K562 (cell line): ENCODE data around the gene PGBD1. TPM values are rescaled to one million over a fixed set of nuclear protein-coding genes. Genes with fewer than 3 reads are reported as not detected.

Source experiments
- CCNT2 ChIP-seq: IDR thresholded peaks from 2 replicates; pipeline ENCODE4 v1.6.1; 2011; ENCODE audit warnings: borderline replicate concordance, low read depth, mild to moderate bottlenecking, moderate library complexity, mixed read lengths, low read length; ENCODE audit not compliant: insufficient read length; ENCODE audit errors: extremely low read depth
- CHD7 ChIP-seq: fragments of 200-600 bp; sonication (generic); IDR thresholded peaks from one replicate; pipeline ENCODE4 v1.6.1; 2012; ENCODE audit warnings: mild to moderate bottlenecking, low read depth, low read length, inconsistent platforms
- CREB3 ChIP-seq: fragments of 450-650 bp; conservative IDR thresholded peaks from 2 replicates; pipeline ENCODE4 v1.6.1; 2016; ENCODE audit warnings: missing genetic modification characterization, low read depth, mild to moderate bottlenecking, missing compliant biosample characterization, moderate library complexity
- DIDO1 ChIP-seq: fragments of 450-650 bp; IDR thresholded peaks from 2 replicates; pipeline ENCODE4 v1.6.1; 2016; ENCODE audit warnings: low read depth, missing biosample characterization, missing genetic modification characterization
- NFRKB ChIP-seq: fragments of 450-650 bp; IDR thresholded peaks from 2 replicates; pipeline ENCODE4 v1.6.1; 2016; ENCODE audit warnings: low read depth
- SRF ChIP-seq, 2 experiments: fragments of 250-450, 450-650 bp in 1 of 2; sonication (Bioruptor Pico) in 1 of 2; sonication (generic) in 1 of 2; formaldehyde crosslinking; IDR thresholded peaks; 2 replicates each; pipeline versions ENCODE4 v1.5.0 to v1.5.1; 2020 to 2022; ENCODE audit warnings: mild to moderate bottlenecking in 1 of 2, missing genetic modification reagents in 1 of 2
- polyA plus RNA-seq, 8 experiments: library from polyadenylated mRNA; depleted of rRNA in 4 of 8; stranded (reverse) in 5 of 8; unstranded in 3 of 8; fragments of >200 nt; fragmentation: Nextera tagmentation in 2 of 8; fragmentation: Illumina TruSeq in 1 of 8; extraction: Ambion mirVana in 2 of 8; extraction: Trizol in 1 of 8; gene quantifications; 2 replicates each; pipeline versions ENCODE4 v1.2.1 to v1.2.3, GENCODE V29; 2011 to 2014; ENCODE audit warnings: inconsistent platforms in 1 of 8, missing spikeins in 1 of 8
- total RNA-seq, 7 experiments: library from RNA; depleted of rRNA in 6 of 7; stranded (reverse); fragments of >200 nt in 6 of 7; fragmentation: Illumina TruSeq in 2 of 7; extraction: Trizol in 2 of 7; gene quantifications; 2 replicates each; pipeline versions ENCODE4 v1.2.1 to v1.2.3, GENCODE V29; 2011 to 2021; ENCODE audit warnings: low replicate concordance in 1 of 7
- TF ChIP-seq, protein P1 (sequence below): fragments of 250-450 bp; sonication (Bioruptor Pico); IDR thresholded peaks from 2 replicates; pipeline ENCODE4 v1.8.0; 2022; ENCODE audit warnings: inconsistent platforms
- TF ChIP-seq, protein P2 (sequence below), 2 experiments: fragments of 450-650 bp in 1 of 2; IDR thresholded peaks; 2 replicates each; pipeline ENCODE4 v1.6.1; 2011 to 2017; ENCODE audit warnings: low read depth in 2 of 2, antibody characterized with exemption in 1 of 2, borderline replicate concordance in 1 of 2, low read length in 1 of 2, mild to moderate bottlenecking in 1 of 2, mixed read lengths in 1 of 2; ENCODE audit not compliant: control insufficient read depth in 1 of 2

Gene PGBD1
- total and polyA plus RNA-seq, 9 of the 15 experiments (the other 6 are each of a cell fraction or from before 2014, with no cell fraction given): 3.3 to 9.0 (median 7.3) TPM

- TF ChIP-seq CHD7 (no peak), NFRKB (no peak), CREB3 (tag) (no peak), CCNT2 (peak; percentile 40), DIDO1 (tag) (no peak), SRF (CRISPR knock-in tag; IDR thresholded peaks at IDR 0.05) (0 out of 4 replicates have a peak, but pooled peaks of 1 of the 2 experiments have one; percentile 17)
- TF ChIP-seq, protein P1, sequence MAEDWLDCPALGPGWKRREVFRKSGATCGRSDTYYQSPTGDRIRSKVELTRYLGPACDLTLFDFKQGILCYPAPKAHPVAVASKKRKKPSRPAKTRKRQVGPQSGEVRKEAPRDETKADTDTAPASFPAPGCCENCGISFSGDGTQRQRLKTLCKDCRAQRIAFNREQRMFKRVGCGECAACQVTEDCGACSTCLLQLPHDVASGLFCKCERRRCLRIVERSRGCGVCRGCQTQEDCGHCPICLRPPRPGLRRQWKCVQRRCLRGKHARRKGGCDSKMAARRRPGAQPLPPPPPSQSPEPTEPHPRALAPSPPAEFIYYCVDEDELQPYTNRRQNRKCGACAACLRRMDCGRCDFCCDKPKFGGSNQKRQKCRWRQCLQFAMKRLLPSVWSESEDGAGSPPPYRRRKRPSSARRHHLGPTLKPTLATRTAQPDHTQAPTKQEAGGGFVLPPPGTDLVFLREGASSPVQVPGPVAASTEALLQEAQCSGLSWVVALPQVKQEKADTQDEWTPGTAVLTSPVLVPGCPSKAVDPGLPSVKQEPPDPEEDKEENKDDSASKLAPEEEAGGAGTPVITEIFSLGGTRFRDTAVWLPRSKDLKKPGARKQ (CRISPR knock-in tag): no peak
- TF ChIP-seq, protein P2, sequence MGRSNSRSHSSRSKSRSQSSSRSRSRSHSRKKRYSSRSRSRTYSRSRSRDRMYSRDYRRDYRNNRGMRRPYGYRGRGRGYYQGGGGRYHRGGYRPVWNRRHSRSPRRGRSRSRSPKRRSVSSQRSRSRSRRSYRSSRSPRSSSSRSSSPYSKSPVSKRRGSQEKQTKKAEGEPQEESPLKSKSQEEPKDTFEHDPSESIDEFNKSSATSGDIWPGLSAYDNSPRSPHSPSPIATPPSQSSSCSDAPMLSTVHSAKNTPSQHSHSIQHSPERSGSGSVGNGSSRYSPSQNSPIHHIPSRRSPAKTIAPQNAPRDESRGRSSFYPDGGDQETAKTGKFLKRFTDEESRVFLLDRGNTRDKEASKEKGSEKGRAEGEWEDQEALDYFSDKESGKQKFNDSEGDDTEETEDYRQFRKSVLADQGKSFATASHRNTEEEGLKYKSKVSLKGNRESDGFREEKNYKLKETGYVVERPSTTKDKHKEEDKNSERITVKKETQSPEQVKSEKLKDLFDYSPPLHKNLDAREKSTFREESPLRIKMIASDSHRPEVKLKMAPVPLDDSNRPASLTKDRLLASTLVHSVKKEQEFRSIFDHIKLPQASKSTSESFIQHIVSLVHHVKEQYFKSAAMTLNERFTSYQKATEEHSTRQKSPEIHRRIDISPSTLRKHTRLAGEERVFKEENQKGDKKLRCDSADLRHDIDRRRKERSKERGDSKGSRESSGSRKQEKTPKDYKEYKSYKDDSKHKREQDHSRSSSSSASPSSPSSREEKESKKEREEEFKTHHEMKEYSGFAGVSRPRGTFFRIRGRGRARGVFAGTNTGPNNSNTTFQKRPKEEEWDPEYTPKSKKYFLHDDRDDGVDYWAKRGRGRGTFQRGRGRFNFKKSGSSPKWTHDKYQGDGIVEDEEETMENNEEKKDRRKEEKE (IDR thresholded peaks at IDR 0.05; ENCODE audit: borderline replicate concordance in 1 of 2, control insufficient read depth in 1 of 2, low read depth in 2 of 2, low read length in 1 of 2): no peak
Observed at GRCh38 chr6:28315628-28316027, 34.3 kb downstream of the PGBD1 start (continued).
